ENCODE data around the gene TTLL9. TPM values are rescaled to one million over a fixed set of nuclear protein-coding genes. Genes with fewer than 3 reads are reported as not detected.

The TTLL9 gene
- total RNA-seq, 3 donors from 2014 or later = 0.16 to 2.9 (median 0.98) TPM

DNA sequence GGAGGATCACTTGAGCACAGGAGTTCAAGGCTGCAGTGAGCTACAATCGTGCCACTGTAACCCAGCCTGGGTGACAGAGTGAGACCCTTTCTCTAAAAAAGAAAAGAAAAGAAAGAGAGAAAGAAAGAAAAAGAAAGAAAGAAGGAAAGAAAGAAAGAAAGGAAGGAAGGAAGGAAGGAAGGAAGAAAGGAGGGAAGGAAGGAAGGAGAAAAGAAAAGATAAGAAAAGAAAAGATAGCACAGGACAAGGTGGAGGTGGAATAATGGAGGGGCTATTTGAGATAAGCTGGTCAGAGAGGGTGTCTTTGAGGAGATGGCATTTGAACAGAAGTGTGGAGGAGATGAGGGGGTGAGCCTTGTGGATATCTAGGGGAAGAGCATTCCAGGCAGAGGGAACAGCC, 84.1 kb downstream of the TTLL9 start:
- Histone ChIP-seq H3K4me3 (no peak overlapping the region), H3K27me3 (peaks cover 0 to 12% of the 10 kb centered on the region in 2 donors), H3K4me1 (peaks cover 5 to 12% of the 10 kb centered on the region in 2 donors), H3K9me3 (no peaks in the 10 kb centered on the region), H3K27ac (no peak overlapping the region), H3K36me3 (no peaks in the 10 kb centered on the region)
- TF ChIP-seq, protein P1, sequence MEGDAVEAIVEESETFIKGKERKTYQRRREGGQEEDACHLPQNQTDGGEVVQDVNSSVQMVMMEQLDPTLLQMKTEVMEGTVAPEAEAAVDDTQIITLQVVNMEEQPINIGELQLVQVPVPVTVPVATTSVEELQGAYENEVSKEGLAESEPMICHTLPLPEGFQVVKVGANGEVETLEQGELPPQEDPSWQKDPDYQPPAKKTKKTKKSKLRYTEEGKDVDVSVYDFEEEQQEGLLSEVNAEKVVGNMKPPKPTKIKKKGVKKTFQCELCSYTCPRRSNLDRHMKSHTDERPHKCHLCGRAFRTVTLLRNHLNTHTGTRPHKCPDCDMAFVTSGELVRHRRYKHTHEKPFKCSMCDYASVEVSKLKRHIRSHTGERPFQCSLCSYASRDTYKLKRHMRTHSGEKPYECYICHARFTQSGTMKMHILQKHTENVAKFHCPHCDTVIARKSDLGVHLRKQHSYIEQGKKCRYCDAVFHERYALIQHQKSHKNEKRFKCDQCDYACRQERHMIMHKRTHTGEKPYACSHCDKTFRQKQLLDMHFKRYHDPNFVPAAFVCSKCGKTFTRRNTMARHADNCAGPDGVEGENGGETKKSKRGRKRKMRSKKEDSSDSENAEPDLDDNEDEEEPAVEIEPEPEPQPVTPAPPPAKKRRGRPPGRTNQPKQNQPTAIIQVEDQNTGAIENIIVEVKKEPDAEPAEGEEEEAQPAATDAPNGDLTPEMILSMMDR (IDR thresholded peaks at IDR 0.05) = no peak
- TF ChIP-seq POLR2AphosphoS5 (IDR thresholded peaks at IDR 0.05) = no peak
- no peak for TF ChIP-seq POLR2A (IDR thresholded peaks at IDR 0.05)
- no peak for DNase-seq (ENCODE audit: low spot score in 2 of 2)
- intact Hi-C loops (cut with DNase I; ENCODE audit: low total_unique reads) = loop anchor here (10.0 kb wide), 2 partner anchors 100 to 130 kb away; no protein-coding TSS in a partner anchor

DNA sequence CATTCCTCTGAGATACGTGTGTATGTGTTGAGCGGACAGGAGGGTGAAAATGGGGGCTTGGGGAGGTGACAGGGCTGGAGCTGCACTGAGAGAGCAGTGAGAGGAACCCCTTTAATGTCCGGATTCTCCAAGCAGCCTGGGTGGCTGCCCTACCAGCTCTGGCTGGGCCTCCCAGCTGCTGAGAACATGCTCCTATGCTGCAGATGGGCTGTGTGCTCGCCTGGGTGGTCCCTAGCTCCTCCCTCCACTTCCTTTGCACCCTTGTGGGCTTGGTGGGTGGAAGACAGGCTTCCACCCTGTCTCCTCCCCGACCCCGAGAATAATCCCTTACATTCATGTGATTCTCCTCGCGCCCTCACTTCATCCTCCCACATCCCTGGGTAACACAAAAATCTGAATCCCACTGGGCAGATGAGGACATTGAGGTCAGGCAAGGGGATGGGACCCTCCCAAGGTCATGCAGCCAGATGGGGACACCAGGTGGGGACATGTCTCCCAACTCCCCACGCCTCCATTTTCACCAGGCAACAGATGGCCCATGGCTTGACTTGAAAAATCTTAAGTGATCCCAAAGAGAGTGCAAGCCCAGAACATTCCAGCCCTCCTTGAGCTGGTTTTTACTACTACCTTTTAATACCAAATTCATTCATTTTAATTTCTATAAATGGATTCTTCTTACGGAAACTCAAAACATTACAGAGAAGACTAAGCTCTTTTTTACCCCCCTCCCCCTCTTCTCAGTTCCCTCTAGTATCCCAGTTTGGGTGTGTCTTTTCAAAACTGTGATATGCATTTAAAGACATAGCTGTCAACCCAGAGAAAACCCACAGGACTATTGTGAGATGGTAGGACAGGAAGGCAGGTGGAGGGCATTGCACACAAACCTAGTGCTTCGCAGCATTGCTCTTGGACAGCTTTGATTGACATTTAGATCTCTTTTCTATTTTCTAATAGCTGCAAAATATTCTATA, 86.4 kb downstream of the TTLL9 start:
- Histone ChIP-seq H3K27me3 (peaks cover 0 to 20% of the 10 kb centered on the region in 2 donors), H3K9me3 (no peaks in the 10 kb centered on the region), H3K36me3 (no peaks in the 10 kb centered on the region), H3K4me1 (no peaks in the 10 kb centered on the region), H3K4me3 (no peak overlapping the region), H3K27ac (no peak overlapping the region)
- TF ChIP-seq, protein P1 (IDR thresholded peaks at IDR 0.05) = no peak
- TF ChIP-seq POLR2AphosphoS5 (IDR thresholded peaks at IDR 0.05) = no peak
- TF ChIP-seq POLR2A (IDR thresholded peaks at IDR 0.05) = no peak
- intact Hi-C loops (cut with DNase I; ENCODE audit: low total_unique reads) = loop anchor here (10.0 kb wide), 2 partner anchors 102 to 132 kb away; no protein-coding TSS in a partner anchor
- no peak for DNase-seq (ENCODE audit: low spot score in 2 of 2)

DNA sequence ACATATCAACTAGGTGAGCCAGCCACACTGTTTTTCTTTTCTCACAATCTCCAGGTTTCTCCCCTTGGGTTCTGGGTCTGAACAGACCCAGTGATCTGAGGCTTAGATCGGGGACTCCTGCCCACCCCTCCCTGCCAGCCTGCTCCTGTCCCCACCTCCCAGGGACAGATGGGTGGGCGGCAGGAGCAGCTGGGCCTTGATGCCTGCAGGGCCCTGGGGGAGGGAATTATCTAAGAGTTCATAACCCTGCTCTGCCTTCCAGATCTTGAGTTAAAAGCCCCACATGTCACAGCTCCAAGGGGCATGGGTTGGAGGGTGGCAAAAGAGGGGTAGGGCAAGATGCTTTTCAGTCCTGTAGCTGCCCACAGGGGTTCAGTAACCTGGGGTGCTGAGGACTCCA, 92.3 kb downstream of the TTLL9 start:
- no peaks in the 10 kb centered on the region for H3K9me3 ChIP-seq
- peaks cover 0 to 51% of the 10 kb centered on the region in 2 donors for H3K27me3 ChIP-seq
- DNase-seq (ENCODE audit: low spot score in 2 of 2) = no peak
- no peaks in the 10 kb centered on the region for H3K36me3 ChIP-seq
- TF ChIP-seq POLR2A (IDR thresholded peaks at IDR 0.05) (no peak), POLR2AphosphoS5 (IDR thresholded peaks at IDR 0.05) (no peak)
- TF ChIP-seq, protein P1 (IDR thresholded peaks at IDR 0.05) = no peak
- H3K27ac ChIP-seq = no peak overlapping the region
- H3K4me1 ChIP-seq = no peaks in the 10 kb centered on the region
- intact Hi-C loops (cut with DNase I; ENCODE audit: low total_unique reads) = no loop called here
- H3K4me3 ChIP-seq = no peak overlapping the region

DNA sequence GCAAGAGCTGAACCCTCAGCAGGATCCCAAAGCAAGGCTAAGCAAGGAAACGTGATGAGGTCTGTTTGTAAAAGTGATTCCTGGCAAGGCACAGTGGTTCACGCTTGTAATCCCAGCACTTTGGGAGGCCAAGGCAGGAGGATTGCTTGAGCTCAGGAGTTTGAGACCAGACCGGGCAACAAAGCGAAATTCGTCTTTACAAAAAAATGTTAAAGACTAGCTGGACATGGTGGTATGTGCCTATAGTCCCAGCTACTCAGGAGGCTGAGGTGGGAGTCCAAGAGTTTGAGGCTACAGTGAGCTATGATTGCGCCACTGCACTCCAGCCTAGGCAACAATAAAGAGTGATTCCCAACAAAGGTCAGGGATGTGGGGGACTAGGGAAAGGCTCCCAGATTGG, 93.5 kb downstream of the TTLL9 start:
- TF ChIP-seq, protein P1 (IDR thresholded peaks at IDR 0.05) = no peak
- TF ChIP-seq POLR2AphosphoS5 (IDR thresholded peaks at IDR 0.05) = no peak
- Histone ChIP-seq H3K4me1 (no peaks in the 10 kb centered on the region), H3K4me3 (no peak overlapping the region), H3K27ac (no peak overlapping the region), H3K27me3 (peaks cover 0 to 57% of the 10 kb centered on the region in 2 donors), H3K9me3 (no peaks in the 10 kb centered on the region), H3K36me3 (no peaks in the 10 kb centered on the region)
- DNase-seq (ENCODE audit: low spot score in 2 of 2) = no peak
- intact Hi-C loops (cut with DNase I; ENCODE audit: low total_unique reads) = no loop called here

DNA sequence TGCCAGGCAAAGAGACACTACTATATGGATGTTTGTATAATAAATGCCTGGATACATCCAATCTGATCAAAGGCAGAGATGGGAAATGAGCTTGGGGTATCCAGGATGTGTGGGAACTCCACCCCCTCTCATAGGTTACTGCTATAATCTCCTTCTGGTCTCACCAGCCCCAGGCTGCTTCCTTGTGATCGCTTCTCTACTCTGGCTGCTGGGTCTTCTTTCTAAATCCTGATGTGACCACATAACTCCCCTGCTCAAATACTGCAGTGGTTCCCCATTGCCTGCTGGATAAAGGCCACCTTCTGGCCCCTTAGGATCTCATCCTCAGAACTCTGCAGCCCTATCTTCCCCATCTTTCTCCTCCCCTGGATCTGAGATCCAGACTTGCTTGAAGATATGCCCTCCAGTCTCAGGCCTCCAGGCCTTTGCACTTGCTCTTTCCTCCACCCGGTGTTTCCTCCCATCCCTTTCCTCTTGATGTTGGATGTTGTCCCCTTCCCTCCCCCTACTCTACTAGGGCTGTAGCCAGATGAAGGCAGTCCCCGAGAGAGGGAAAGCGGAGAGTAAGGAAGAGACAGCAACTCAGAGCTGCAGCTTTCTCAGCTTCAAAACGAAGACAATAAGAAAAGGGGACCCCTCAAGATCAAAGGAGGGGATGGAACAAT, 96.7 kb downstream of the TTLL9 start:
- H3K27me3 ChIP-seq = peaks cover 0 to 58% of the 10 kb centered on the region in 2 donors
- no peak overlapping the region for H3K27ac ChIP-seq
- intact Hi-C loops (cut with DNase I; ENCODE audit: low total_unique reads) = no loop called here
- H3K4me3 ChIP-seq = no peak overlapping the region
- no peak for DNase-seq (ENCODE audit: low spot score in 2 of 2)
- H3K9me3 ChIP-seq = no peaks in the 10 kb centered on the region
- no peak for TF ChIP-seq POLR2A (IDR thresholded peaks at IDR 0.05)
- TF ChIP-seq, protein P1 (IDR thresholded peaks at IDR 0.05) = no peak
- TF ChIP-seq POLR2AphosphoS5 (IDR thresholded peaks at IDR 0.05) = no peak
- no peaks in the 10 kb centered on the region for H3K4me1 ChIP-seq
- no peaks in the 10 kb centered on the region for H3K36me3 ChIP-seq

All from breast epithelium (tissue), 4 donors.